SIG-M5 treated with dmso at 0.1 percent for 504 hours (cell line): Measurements from ENCODE around the gene ETFA.
A peak's percentile ranks its signal among the peaks of the same experiment; 100 is the strongest.

Experiments used
- DNase-seq: peaks from one replicate; lab custom pipeline; 2025; ENCODE audit not compliant: unreplicated experiment; lab: John Stamatoyannopoulos, UW

ETFA gene

DNA sequence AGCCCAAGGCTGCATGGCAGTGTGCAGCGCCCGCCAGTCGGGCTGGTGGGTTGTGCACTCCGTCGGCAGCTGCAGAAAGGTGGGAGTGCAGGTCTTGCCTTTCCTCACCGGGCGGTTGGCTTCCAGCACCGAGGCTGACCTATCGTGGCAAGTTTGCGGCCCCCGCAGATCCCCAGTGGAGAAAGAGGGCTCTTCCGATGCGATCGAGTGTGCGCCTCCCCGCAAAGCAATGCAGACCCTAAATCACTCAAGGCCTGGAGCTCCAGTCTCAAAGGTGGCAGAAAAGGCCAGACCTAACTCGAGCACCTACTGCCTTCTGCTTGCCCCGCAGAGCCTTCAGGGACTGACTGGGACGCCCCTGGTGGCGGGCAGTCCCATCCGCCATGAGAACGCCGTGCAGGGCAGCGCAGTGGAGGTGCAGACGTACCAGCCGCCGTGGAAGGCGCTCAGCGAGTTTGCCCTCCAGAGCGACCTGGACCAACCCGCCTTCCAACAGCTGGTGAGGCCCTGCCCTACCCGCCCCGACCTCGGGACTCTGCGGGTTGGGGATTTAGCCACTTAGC is 29.6 kb upstream of the ETFA start:
- no peak for DNase-seq

DNA sequence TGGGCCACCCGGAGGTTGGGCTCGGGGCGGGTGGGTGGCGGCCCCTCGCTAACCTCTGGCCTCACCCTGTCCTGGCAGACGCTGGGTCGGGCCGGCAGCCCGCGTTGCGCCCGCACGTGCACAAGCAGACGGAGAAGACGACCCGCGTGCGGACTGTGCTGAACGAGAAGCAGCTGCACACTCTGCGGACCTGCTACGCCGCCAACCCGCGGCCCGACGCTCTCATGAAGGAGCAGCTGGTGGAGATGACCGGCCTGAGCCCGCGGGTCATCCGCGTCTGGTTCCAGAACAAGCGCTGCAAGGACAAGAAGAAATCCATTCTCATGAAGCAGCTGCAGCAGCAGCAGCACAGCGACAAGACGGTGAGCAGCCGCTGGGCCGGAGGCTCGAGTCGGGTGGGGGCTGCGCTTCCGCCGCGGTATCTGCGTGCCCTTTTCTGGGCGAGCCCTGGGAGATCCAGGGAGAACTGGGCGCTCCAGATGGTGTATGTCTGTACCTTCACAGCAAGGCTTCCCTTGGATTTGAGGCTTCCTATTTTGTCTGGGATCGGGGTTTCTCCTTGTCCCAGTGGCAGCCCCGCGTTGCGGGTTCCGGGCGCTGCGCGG is 29.0 kb upstream of the ETFA start:
- no peak for DNase-seq

DNA sequence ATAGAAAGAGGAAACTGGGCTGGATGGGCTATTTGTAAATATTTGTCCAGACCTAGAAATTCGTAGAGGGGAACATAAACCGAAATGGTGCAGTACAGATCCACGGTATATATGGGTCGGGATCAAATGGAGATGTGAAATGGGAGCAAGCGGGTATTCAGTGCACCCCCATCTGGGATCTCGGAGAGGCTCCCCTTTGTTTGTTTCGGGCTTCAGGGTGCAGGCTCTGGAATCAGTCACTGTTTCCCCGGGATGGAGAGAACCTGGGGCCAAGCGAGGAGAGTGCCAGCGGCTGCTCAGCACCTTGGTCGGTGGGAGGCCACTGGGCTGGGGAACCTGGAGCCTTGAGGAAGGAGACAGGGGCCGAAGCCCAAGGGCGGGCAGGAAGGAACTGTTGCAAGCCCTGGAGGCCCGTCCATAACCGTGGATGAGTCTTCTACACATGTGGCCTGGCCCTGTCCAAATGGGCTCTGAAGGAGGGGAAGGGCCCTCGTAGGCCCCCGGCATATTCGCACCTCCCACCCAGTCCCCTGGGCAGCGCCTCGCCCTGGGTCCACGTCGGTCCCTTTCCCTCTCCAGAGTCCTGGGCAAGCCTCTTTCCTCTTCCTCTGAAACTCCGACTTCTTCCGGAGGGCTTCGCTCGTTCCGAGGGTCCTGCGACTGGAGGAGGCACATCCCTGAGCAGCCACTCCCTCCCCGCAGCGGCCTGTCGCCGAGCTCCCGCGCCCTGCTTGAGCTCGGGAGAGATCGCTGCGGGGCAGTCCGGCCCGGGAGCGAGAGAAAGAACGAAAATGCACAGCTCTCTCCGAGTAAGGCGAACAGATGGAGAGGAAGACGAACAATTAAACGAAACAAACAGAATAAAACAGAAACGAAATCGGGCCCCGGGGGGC is 28.3 kb upstream of the ETFA start:
- no peak for DNase-seq

DNA sequence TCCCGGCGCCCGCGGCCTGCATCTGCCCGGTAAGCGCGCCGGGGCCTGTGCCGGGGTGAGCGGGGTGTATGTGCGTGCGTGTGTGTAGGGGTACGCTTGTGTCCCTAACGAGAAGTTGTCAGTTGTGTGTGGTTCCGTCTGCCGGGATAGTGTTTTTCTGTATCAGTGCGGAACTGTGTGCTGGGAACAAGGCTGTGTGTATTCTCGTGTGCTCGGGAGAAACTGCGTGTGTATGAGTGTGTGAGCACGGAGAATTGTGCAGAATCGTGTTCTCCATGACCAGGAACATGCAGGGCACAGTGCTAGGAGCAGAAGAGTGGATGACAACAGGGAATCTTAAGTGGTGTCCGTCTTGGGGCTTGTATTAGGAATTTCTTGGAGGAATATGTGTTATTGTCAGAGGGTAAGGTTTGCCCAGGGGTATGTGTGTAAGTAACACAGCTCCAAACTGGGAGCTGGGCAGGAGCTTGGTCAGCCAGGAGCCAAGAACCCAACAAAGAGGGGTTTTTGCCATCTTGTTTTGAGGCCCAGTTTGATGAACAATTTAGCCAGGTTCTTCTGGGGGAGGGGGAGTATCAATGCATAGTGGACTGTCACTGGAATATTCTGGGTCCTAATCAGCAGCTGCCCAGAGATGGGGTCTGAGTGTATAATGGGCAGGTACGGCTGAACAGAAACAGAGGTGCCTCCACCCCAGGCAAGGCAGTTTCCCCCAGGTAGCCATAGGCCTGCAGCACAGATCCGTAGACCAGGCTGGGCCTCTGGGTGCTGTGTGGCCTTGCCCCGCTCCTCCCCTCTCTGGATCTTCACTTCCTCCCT is 27.4 kb upstream of the ETFA start:
- DNase-seq, result peak; percentile 73

DNA sequence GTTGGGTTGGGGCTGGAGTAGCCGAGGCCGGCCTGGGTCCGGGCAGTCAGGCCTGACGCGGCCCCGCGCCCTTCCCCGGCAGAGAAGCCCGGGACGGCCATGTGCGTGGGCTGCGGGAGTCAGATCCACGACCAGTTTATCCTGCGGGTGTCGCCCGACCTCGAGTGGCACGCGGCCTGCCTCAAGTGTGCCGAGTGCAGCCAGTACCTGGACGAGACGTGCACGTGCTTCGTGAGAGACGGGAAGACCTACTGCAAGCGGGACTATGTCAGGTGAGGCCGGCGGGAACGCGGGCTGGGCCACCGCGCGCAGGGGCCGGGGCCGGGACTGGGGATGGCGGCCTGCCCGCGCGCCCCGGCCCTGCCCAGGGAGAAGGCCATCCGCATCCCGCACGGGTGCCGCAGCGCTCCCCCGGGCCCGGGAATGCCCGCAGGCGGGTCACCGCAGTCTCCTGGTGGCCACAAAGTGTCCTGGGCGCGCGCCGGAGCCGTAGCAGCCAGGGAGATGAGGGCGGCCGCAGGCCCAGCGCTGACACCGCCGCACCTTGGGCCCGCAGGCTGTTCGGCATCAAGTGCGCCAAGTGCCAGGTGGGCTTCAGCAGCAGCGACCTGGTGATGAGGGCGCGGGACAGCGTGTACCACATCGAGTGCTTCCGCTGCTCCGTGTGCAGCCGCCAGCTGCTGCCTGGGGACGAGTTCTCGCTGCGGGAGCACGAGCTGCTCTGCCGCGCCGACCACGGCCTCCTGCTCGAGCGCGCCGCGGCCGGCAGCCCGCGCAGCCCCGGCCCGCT is 26.6 kb upstream of the ETFA start:
- DNase-seq, result peak; percentile 36

DNA sequence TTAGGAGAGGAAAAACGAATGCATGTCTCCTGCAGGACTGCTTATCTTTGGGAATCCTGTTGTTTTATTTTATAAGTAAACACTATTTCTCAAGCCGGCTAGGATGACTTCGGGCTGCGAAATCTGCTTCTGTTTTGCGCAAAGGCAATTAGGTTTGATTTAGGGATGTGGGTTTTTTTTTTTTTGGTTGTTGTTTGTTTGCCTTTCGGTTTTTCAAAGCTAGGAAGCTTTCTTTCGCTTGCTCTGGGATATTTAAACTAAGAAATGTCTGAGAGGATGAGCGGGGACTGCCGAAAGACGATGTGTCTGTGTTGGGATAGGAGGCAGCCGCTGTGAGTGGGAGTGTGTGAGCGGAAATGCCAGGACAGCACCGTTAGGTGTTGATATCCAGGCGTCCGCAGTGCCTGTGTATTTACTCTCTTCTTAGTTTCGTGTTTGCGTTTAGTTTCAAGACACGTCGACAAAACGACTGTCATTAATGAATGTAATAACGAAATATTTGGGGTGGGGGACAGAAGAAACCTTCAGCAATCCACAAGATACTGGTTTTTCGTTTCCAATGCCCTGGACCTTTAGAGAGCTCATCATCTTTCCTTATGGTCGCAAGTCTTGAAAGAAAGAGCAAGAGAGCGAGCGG is 25.9 kb upstream of the ETFA start:
- DNase-seq, result peak; percentile 63

DNA sequence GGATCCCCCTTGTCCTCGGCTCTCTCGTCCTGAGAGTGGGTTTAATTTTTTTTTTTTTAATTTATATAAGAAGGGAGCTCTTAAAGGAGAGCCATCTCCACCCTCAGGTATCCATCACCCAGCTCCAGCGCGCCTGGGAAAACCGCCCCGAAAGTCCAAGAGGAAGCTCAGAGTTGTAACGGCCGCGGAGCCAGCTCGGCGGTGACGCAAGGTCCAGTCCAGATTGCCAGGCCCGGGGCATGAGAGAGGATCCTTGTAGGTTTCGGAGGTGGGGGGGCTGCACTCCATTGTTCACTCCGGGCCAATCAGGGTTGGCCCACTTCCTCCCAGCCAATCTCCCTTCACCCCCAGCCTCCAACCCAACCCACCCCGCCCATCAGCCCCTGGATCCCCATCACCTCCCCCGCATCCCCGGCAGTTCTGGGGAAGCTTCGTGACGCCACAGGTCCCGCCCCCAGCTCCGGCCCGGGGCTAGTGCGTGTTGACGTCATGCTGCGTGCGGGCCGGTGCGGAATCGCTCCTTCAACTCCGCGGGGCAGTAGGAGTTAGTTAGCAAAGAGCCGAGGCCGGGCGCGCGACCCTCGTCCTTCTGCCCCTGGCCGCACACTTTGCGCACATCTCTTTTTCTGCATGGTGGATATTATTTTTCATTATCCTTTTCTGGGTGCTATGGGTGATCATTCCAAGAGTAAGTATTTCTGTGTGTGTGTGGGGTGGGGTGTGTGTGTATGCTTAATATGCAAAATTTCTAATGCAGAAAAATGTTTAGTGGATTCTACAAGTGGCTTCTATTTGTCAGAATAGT is 25.2 kb upstream of the ETFA start, which contains the start of gene ISL2:
Gene ISL2, plus strand, starts transcription at position 520 of the 805 bp plus-strand sequence. Its CDS starts 111 bp downstream, at position 631.
- peak; percentile 94 for DNase-seq

DNA sequence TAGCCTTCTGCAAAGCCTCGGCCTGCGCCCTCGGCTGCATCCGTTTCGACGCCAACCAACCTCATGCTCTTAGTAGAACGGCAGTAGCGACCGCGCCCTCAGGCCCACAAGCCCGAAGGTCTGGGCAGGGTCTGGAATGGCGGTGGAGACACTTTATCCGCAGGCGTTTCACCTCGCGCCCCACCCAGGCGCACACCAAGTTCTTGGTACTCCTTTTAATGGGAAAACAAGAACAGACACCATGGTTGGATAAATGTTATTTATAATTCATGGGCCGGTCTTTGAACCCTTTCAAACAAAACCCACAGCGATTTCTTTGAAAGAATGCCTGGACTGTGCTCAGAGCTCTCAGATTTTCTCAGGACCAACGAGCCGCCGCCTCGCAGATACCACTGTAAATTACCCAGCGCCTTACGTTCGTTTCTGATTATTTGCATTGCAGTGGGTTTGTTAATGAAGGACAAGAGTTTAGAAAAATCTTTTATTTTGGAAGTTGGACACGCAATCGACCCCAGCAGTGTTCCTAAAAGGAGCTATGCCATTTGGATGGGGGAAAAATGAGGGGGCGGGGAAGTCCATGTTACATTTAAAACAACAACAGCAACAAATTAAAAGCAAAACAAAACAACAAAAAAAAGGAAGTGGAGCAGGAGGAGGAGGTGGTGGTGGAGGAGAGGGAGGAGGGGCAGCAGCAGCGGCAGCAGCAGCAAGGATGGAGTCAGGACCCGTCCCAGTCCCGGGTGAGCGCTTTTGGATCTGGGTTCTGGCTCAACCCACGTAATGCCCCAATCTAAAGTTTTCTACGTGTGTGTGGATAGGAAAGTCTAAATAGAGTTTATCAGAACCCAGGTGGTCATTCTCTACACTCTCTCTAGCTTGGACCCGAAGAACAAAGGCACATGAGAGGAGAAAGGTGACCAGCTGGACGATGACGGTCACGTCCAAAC is 24.3 kb upstream of the ETFA start:
- DNase-seq, result peak; percentile 41

DNA sequence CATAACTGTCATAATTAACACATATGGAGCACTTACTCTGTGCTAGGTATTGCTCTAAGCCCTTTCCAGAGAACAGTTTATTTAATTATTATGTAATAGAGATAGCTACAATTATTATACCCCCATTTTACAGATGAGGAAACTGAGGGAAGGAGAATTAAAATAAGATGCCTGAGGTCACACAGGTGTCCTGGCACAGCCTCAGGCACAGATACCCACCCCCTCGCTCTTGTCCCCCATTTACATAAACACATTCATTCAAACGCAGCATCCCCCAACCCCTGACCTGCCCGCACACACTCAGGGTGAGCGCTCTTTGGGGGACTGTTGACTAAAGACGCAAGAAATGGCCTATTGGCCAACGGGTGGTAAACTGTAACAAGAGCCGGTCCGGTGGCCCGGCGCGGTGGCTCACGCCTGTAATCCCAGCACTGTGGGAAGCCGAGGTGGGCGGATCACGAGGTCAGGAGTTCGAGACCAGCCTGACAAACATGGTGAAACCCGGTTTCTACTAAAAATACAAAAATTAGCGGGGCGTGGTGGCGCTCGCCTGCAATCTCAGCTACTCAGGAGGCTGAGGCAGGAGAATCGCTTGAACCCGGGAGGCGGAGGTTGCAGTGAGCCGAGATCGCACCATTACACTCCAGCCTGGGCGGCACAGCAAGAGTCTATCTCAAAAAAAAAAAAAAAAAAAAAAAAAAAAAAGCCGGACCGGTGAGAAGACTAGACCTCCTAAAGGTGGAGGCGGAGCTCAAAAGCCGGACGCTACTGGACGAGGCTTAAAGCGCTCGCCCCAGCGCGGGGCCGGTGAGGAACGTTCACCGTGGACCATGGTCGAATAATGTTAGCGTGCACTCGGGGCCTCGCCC is 23.4 kb upstream of the ETFA start:
- DNase-seq, result no peak

DNA sequence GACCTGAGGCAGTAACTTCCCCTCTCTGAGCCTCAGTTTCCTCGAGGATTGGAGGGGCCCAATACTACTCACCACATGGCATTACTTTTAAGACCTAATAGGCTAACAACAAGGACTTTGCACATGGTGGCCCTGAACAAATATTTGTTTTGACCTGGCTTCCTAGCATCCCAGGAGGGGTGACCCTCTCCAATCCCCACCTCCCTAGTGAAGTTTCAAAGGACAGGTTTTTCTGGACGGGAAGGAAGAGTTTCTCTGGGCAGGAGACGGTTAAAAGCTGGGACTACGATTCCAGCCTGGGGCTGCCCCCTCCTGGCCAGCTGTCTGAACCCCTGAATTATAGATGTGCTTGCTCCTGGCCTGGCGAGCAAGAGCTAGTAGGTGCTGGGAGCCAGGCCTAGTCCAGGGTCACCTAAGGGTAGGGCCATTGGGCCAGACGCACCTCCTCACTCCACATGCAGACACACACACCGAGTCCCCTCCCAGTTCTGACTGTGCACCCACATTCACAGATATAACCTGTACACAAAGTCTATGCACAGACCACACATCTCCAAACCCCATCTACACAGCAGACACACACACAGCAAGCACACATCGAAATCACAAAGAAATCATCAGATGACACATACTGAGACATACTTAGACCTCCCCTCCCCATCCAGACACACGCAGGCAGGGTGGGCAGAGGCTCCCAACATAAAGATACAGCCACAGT is 22.6 kb upstream of the ETFA start:
- DNase-seq, result peak; percentile 21

DNA sequence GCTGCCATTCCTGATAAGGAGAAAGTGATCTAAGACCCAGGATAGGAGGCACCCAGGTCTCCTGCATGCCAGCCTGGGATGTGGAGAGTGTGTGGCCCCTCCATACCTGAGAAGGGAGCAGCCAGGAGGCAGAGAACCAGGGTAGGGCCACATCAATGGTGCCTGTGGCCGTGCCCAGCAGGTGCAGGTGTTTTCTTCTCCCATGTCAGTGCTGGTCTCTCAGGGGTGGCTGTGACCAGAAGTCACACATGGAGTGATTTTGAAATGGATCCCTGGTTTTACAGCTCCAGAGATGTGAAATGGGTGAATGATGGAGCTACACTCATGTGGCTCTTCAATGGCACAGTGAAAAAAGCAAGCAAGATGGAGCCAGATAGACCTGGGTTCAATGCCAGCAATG is 22.0 kb upstream of the ETFA start:
- no peak for DNase-seq

DNA sequence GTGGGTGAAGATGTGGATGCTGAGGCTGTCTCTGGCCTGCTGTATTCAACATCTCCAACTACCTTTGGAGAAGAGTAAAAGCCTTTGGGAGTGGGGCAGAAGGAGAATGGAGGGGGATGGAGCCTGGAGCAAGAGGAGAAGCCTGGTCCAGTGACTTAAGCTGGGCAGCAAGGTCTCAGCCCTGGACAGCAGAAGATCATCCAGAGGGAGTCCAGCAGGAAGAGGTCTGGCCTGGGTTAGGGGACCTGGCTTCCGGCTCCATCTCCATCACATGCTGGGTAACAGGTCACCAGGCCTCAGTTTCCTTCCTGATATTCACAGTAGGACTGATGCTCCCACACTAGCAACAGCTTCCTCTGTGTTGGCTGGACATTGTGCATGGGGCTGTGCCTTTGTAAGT is 21.5 kb upstream of the ETFA start:
- DNase-seq, result no peak

DNA sequence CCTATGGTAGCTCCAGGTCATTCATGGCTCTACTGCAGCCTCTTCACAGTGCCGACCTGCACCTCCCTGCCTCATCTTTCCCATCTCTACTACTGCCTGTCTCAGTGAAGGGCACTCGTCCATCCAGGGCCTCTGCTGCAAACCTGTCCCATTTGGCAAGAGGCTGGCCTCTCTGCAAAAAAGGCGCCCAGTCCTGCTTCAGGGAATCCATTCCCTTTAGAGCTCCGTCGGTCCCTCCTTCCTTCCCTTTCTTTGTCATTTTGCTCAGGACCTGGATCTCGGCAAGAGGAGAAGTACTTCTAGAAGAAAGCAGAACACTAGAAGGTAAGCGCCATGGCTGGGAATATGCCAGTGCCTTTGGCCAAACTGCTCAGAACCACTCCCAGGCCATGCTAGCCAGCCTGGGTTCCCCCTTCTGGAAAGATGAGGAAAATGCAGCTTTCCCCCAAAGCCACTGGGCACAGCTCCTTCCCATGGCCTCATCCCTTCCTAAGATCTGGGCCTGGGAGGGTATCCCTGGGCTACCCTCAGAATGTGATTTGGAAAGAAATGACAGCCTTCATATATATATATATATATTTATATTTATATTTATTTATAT is 18.9 kb upstream of the ETFA start:
- peak; percentile 40 for DNase-seq

DNA sequence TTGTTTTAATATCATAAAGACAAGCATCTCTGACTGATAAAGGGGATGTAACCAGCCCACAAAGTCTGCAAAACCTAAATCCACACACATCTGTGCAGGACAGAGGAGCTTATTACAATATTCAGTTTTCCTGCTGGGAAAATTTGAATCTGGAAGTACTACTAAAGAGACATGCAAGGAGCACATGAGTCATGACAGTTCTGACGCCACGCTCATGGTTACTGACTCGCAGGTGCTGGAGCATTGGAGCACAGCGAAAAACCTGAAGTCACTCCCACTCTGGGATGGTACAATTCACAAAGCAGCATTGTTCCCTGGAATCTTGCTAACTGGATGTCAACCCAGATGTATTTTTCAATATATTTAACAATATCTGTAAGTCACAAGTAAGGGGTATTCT is 17.7 kb upstream of the ETFA start:
- DNase-seq, result no peak

DNA sequence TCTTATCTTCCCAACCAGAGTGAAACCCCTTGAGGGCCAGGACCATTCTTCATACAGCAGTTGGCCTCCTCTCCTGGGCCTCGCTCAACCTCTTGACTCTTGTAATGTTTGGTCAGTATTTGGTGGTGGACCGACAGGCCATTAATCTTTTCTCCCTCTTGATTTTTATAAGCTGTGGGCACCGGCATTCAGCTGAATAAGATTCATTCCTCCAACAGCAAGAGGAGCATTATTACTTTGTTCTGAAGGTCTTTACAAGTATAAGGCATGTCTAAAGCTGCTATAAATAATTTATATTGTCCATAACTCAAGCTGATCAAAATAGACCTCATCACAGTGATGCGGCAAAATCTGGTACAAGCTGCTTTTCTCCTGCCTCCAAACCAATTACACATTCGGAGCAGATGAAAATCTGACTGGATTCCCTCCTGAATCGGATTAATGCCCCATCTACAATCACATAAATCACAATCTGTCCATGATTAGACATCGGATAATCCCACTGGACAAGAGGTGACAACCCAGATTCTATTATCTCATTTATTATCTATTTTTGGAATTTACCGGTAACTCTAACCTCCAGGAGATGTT is 16.9 kb upstream of the ETFA start:
- DNase-seq, result no peak
